Dermis microvascular lymphatic vessel endothelial cell (primary cell): ENCODE data around the gene ASB2. TPM values are rescaled to one million over a fixed set of nuclear protein-coding genes. Genes with fewer than 3 reads are reported as not detected.

Source experiments
- DNase-seq, 2 donors: peaks; one replicate each; pipeline versions ENCODE4 v3.0.0 to v3.0.0-alpha.2; 2010; ENCODE audit warnings: low read depth in 2 of 2
- total RNA-seq: library from RNA; depleted of rRNA; stranded (reverse); fragments of >200 nt; gene quantifications from 2 replicates; pipeline ENCODE4 v1.2.1, GENCODE V29; 2014

Gene ASB2
- total RNA-seq, 1 donor from 2014 or later, result not detected

- DNase-seq, result no peak
Measured at GRCh38 chr14:93929657-93930056, 46.7 kb downstream of the ASB2 start.

DNA sequence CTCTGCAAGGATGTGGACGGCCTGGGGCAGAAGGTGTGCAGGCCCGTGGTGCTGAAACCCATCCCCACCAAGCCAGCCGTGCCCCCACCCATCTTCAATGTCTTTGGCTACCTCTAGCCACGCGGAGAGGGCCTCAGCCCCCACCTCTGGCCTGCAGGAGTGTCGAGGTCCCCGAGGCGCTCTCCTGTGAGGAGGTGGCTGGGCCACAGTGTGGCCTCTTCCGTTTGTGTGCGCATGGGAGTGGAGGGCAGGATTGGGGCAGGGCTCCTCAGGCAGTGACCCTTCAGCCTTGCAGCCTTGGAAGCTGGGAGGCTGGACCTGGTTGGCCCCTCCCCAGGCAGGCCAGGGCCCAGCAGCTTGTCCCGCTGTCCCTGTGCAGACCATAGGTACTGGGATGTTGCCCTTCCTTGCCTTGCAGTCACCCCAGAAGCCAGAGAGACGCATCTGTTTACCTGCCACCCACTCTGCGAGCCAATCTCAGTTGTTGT lies 47.3 kb downstream of the ASB2 start:
- no peak for DNase-seq

GRCh38 chr14:93928184-93929047 lies 48.0 kb downstream of the ASB2 start:
- no peak for DNase-seq

- DNase-seq, result no peak
Measured at GRCh38 chr14:93927800-93928145, 48.6 kb downstream of the ASB2 start.

DNA sequence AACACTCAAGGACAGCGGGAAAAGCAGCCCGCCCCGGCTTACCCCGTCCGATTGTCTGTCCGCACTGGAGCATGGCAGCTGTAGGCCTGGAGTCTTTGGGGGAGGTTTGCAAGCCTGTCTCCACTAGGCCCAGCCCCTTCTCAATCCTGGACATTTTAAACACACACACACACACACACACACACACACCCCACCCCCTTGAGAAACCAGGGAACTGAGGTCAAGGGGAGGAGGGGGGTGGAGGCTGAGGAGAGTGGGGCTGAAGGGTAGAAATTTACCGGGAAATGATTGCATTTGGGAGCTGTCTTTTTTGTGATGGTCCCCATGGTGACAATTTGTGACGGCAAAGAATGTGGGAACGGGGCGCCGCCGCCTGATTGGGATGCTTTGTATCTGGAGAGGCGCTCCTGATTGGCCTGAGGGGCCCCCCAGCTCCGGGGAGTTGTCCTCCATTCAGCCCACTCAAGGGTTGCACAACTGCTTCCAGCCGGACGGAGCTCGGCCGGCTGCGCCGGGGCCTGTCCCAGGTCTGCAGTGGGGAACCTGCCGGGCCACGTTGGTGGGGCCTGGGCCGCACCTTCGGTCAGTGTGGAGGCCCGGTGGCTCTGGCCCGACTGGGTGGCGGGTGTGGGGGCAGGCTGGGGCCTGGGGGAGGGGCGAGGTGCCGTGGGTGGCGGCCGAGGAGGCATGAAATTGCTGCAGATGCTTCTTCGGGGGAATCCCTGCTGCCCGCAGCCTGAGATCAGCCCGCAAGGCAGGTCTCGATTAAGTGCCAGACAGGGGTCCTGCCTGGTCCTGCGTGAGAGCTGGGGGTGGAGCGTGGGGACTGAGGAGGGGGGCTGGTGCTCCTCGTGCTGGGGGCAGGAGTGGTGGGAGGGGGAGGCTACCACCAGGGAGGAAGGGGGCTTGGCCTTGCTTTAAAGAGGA lies 49.2 kb downstream of the ASB2 start, which contains the start of gene FAM181A:
Gene FAM181A, plus strand, starts transcription at position 472 of the 927 bp plus-strand sequence. CDS start 942 bp downstream, outside the sequence.
- DNase-seq, result no peak

DNA sequence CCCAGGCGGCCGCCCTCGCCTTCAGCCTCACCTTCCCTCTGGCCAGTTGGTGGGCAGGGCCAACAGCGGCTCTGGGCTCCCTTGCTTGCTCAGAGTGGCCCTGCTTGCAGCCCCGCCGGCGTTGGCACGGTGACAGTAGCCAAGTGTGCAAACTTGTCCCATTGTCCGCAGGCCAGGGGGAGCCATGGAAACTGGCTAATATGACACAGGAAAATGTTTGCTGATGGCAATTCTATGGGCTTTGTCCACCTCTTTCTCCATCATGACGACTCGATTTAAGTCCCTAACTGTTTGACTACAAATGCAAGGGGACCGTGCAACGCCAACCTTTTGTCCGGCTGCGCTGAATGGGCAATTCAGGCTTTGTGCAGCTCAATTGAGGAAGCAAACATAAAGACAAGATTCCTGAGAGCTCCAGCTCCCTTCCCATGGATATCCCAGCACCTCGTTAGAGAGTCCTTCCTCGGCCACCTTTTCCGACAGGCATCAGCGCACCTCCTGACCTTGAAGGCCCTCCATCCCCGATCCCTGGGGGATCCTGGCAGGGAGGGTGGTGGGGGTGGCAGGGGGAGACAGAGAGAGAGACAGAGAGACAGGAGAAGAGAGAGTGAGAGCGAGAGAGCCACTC lies 50.0 kb downstream of the ASB2 start:
- DNase-seq, result no peak

DNA sequence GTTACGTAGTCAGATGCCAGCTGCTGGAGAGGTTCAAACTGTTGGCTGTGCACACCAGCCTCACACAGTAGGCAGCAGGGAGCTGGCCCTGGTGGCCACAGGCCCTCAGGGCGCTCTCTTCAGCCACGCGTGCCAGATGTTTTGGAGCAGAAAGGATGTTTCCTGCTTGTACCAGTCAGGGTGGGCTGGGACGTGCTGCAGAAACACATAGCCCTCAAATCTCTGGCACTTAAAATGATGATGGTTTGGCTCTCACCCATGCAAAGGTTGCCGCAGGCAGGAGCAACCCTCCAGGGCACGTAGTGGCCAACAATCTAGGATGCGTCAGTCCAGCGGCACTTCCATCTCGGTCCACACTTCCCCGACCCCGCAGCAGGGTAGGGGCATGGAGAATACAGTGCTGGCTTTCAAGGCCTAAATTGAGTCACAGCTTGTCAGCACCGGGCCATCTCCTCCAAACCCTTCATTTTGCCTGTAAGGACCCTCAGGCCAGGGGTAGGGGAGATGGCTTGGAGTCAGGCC lies 50.9 kb downstream of the ASB2 start:
- no peak for DNase-seq

- no peak for DNase-seq
Measured at GRCh38 chr14:93924592-93925355, 51.6 kb downstream of the ASB2 start.

DNA sequence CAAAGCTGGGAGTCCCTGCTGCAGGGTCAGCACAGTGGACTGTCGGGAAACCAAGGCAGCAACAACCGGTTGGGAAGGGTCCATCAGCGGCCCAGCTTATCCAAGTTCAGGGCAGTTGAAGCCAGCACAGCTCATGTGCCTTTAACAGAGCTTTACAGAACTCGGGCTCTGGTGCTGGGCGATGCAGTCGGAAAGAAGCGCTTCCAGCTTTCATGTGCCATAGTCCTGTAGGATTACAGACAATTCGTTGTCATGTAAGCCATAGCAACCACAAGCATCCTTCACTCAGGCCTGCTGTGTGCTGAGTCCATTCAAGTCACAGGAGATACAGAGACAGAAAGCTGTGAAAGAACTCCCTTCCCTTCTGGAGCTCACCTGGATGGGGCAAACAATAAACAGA lies 52.7 kb downstream of the ASB2 start:
- DNase-seq, result no peak

GRCh38 chr14:93921001-93921806 lies 55.2 kb downstream of the ASB2 start:
- no peak for DNase-seq

DNA sequence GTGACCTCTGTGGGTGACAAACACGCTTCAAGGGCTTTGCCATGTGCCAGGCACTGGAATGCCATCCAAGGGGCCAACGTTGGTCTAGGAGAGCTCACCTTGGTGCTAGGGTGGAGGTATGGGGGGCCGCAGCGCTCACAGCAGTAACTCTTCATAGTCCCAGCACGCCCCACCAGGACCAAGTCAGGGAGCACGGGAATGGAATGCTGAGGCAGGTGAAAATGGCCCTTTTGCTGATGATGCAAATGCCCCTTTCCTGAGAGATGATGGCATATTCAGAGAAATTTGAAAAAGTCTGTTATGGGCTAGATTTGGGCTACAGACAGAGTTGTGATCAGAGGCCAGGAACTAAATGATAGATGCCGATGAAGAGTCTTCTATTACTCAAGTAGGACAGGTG lies 59.2 kb downstream of the ASB2 start:
- DNase-seq, result no peak

DNA sequence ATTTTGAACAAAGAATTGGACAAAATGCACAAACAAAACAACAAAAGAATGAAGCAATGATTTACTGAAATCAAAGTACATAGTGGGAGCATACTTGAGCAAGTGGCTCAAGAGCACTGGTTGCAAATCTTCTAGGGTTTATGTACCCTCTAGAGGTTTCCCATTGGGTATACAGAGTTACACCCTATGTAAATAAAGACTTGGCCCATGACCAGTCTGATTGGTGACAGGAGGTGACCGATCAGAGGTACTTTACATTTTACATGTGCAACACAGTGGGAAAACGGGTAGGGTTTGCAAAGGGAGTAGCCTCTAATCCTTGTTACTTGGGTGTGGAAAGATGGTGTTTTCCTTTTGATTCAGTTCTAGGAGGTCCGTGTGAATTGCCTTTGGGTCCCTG lies 59.9 kb downstream of the ASB2 start:
- no peak for DNase-seq

GRCh38 chr14:93915800-93916199 lies 60.6 kb downstream of the ASB2 start:
- no peak for DNase-seq

GRCh38 chr14:93915070-93915705 lies 61.2 kb downstream of the ASB2 start:
- no peak for DNase-seq

DNA sequence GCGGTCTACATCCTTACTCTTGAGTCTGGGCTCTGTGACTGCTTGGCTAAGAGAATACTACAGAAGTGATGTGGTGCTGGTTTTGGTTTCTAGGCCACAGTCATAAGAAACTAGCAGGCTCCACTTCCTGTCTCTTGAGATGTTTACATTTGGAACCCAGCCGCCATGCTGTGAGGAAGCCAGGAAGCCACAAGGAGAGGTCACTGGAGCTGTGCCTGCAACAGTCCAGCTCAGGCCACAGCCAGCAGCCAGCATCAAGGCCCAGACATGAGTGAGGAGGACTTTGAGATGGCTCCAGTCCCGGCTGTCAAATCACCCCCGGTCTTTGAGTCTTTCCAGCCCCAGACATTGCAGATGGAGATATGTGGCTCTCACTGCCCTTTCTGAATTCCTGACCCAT lies 62.1 kb downstream of the ASB2 start:
- no peak for DNase-seq

DNA sequence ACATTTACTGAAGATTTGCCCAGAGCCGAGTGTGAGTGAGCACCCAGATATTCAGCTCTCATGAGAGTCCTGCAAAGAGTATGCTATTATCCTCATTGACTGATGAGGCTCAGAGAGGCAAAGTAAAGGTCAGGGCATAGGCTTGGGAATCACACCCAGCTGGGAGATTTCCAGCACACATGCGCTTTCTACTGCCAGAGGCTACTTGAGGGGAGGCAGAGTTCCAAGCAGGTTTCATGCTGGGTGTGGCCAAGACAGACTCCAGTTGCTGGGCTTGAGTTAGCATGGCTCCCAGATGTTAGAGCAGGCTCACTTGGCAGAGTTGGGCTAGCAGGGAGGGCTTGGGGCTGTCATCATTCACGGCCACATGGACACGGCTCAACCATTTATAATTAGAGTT lies 63.6 kb downstream of the ASB2 start:
- no peak for DNase-seq

DNA sequence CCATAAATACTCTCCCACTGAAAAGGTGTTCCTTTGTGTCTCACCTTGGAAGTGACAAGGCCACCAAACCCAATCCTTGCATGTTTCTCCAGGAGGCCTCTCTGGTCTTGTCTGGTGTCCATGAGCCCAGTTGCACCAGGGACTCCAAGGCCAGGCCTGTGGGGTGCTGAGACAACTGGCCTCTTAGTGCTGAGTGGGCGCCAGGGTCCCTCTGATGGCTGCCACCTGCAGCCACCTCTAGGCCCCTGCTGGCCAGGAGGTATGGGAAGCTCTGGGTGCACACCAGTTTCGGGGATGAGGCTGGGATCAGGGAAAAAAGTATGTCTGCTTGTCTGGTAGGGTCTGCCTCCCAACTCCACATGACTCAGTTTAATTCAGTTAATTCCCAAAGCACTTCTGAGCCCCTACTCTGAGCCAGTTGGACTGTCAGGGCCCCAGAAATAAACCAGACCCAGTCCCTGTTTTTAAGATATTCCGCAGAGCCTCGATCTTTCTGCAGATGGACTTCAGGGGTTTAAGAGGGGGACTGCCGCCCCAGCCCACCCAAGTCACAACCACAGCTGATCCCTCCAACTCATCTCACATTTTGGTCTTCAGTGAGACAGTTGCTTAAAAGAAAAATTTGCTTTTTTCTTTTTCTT lies 64.3 kb downstream of the ASB2 start:
- DNase-seq, result no peak

DNA sequence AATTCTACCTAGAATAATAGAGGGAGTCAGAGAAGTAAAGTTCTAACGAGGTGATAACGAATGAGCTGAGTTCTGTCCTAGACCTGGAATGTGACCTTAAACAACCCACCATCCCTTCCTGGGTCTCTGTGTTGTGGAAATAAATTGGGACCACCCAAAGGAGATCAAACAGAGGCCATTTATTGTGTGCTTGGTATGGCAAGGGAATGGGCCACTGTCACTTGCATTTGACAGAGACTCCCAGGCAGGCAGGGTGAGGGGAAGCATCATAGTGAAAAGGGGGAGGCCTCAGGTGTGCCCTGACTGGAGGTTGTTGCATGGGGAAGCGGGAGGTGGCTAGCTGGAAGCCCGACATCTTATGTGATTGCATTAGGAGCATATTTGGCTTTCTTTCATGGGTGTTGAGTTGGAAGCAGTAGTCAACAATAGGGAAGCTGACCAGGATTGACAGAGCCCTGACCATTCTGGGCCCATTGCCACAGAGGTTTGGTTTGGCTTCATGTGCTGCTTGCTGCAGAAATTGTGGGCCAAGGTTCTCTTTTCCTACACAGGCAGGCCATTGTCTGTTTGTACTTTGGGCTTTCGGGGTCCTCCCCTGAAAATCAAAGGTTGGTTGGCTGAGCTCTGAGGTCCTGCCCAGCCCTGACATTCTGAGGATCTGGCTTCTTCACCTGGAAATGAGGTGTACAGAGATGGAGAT lies 66.8 kb downstream of the ASB2 start:
- no peak for DNase-seq
